Measurements from ENCODE around the gene ADORA2B. TPM values are rescaled to one million over a fixed set of nuclear protein-coding genes. Genes with fewer than 3 reads are reported as not detected.

The ADORA2B gene
- total and polyA plus RNA-seq, 2 experiments from 2014 or later = 3.3 to 7.9 TPM

- H3F3A ChIP-seq (replicated peaks; ENCODE audit: low read depth) = no peaks in the 10 kb centered on the region
- H3K36me3 ChIP-seq (ENCODE audit: insufficient read depth) = no peaks in the 10 kb centered on the region
- H3K9me2 ChIP-seq (ENCODE audit: insufficient read depth) = no peaks in the 10 kb centered on the region
- H3K4me1 Mint-ChIP-seq = peaks cover 25% of the 10 kb centered on the region
- no peak overlapping the region for H3K4me3 Mint-ChIP-seq
- TF ChIP-seq, protein P1, sequence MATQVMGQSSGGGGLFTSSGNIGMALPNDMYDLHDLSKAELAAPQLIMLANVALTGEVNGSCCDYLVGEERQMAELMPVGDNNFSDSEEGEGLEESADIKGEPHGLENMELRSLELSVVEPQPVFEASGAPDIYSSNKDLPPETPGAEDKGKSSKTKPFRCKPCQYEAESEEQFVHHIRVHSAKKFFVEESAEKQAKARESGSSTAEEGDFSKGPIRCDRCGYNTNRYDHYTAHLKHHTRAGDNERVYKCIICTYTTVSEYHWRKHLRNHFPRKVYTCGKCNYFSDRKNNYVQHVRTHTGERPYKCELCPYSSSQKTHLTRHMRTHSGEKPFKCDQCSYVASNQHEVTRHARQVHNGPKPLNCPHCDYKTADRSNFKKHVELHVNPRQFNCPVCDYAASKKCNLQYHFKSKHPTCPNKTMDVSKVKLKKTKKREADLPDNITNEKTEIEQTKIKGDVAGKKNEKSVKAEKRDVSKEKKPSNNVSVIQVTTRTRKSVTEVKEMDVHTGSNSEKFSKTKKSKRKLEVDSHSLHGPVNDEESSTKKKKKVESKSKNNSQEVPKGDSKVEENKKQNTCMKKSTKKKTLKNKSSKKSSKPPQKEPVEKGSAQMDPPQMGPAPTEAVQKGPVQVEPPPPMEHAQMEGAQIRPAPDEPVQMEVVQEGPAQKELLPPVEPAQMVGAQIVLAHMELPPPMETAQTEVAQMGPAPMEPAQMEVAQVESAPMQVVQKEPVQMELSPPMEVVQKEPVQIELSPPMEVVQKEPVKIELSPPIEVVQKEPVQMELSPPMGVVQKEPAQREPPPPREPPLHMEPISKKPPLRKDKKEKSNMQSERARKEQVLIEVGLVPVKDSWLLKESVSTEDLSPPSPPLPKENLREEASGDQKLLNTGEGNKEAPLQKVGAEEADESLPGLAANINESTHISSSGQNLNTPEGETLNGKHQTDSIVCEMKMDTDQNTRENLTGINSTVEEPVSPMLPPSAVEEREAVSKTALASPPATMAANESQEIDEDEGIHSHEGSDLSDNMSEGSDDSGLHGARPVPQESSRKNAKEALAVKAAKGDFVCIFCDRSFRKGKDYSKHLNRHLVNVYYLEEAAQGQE (IDR thresholded peaks at IDR 0.05; ENCODE audit: unreplicated experiment) = no peak
- TF ChIP-seq STAT1 (IDR thresholded peaks at IDR 0.05; ENCODE audit: unreplicated experiment) = no peak
- no peaks in the 10 kb centered on the region for H3K9me3 Mint-ChIP-seq
- DNase-seq (ENCODE audit: low spot score) (no peak), ATAC-seq (no peak)
- no peaks in the 10 kb centered on the region for H4K20me1 ChIP-seq (replicated peaks; ENCODE audit: insufficient read depth)
- no peak overlapping the region for H3K27ac ChIP-seq (ENCODE audit: low read depth)
- H3K27me3 ChIP-seq (ENCODE audit: insufficient read depth) = no peaks in the 10 kb centered on the region
- no peak overlapping the region for H2AFZ ChIP-seq
- no peak overlapping the region; the same call in 1 of the 2 replicates for H3K27ac Mint-ChIP-seq
- H3K4me3 ChIP-seq = no peak overlapping the region
- no peaks in the 10 kb centered on the region for H3K79me2 ChIP-seq (replicated peaks; ENCODE audit: insufficient read depth)
- peaks cover 3% of the 10 kb centered on the region; the same call in 2 of the 3 replicates for H3K36me3 Mint-ChIP-seq (ENCODE audit: low read depth)
- peaks cover 11% of the 10 kb centered on the region for H3K27me3 Mint-ChIP-seq (ENCODE audit: insufficient read depth, low read depth, poor library complexity)
- no peak overlapping the region for H3K4me2 ChIP-seq
- H3K4me1 ChIP-seq (ENCODE audit: insufficient read depth) = peaks cover 7% of the 10 kb centered on the region; the same call in 1 of the 2 replicates
Measured at GRCh38 chr17:15952916-15953790, 8.2 kb downstream of the ADORA2B start.

GRCh38 chr17:15954222-15954621, 9.3 kb downstream of the ADORA2B start:
- no peak for ATAC-seq
- peaks cover 7% of the 10 kb centered on the region; the same call in 1 of the 2 replicates for H3K4me1 ChIP-seq (ENCODE audit: insufficient read depth)
- H3K27me3 ChIP-seq (ENCODE audit: insufficient read depth) = no peaks in the 10 kb centered on the region
- no peaks in the 10 kb centered on the region for H3K36me3 ChIP-seq (ENCODE audit: insufficient read depth)
- no peaks in the 10 kb centered on the region for H3K9me2 ChIP-seq (ENCODE audit: insufficient read depth)
- no peaks in the 10 kb centered on the region for H3K9me3 Mint-ChIP-seq
- no peak overlapping the region for H3K27ac ChIP-seq (ENCODE audit: low read depth)
- H4K20me1 ChIP-seq (replicated peaks; ENCODE audit: insufficient read depth) = no peaks in the 10 kb centered on the region
- peaks cover 34% of the 10 kb centered on the region for H3K4me1 Mint-ChIP-seq
- H3K4me3 ChIP-seq = no peak overlapping the region
- H2AFZ ChIP-seq = no peak overlapping the region
- H3K4me3 Mint-ChIP-seq = no peak overlapping the region
- no peak overlapping the region for H3K27ac Mint-ChIP-seq
- no peak overlapping the region for H3K4me2 ChIP-seq
- no peaks in the 10 kb centered on the region for H3K79me2 ChIP-seq (replicated peaks; ENCODE audit: insufficient read depth)
- no peaks in the 10 kb centered on the region for H3F3A ChIP-seq (replicated peaks; ENCODE audit: low read depth)
- peaks cover 3% of the 10 kb centered on the region; the same call in 2 of the 3 replicates for H3K36me3 Mint-ChIP-seq (ENCODE audit: low read depth)
- peaks cover 11% of the 10 kb centered on the region for H3K27me3 Mint-ChIP-seq (ENCODE audit: insufficient read depth, low read depth, poor library complexity)
- DNase-seq (ENCODE audit: low spot score) = no peak
- no peak for TF ChIP-seq ZNF331 (CRISPR knock-in tag; IDR thresholded peaks at IDR 0.05; ENCODE audit: low read depth)
- TF ChIP-seq STAT1 (IDR thresholded peaks at IDR 0.05; ENCODE audit: unreplicated experiment) = no peak
- TF ChIP-seq, protein P2, sequence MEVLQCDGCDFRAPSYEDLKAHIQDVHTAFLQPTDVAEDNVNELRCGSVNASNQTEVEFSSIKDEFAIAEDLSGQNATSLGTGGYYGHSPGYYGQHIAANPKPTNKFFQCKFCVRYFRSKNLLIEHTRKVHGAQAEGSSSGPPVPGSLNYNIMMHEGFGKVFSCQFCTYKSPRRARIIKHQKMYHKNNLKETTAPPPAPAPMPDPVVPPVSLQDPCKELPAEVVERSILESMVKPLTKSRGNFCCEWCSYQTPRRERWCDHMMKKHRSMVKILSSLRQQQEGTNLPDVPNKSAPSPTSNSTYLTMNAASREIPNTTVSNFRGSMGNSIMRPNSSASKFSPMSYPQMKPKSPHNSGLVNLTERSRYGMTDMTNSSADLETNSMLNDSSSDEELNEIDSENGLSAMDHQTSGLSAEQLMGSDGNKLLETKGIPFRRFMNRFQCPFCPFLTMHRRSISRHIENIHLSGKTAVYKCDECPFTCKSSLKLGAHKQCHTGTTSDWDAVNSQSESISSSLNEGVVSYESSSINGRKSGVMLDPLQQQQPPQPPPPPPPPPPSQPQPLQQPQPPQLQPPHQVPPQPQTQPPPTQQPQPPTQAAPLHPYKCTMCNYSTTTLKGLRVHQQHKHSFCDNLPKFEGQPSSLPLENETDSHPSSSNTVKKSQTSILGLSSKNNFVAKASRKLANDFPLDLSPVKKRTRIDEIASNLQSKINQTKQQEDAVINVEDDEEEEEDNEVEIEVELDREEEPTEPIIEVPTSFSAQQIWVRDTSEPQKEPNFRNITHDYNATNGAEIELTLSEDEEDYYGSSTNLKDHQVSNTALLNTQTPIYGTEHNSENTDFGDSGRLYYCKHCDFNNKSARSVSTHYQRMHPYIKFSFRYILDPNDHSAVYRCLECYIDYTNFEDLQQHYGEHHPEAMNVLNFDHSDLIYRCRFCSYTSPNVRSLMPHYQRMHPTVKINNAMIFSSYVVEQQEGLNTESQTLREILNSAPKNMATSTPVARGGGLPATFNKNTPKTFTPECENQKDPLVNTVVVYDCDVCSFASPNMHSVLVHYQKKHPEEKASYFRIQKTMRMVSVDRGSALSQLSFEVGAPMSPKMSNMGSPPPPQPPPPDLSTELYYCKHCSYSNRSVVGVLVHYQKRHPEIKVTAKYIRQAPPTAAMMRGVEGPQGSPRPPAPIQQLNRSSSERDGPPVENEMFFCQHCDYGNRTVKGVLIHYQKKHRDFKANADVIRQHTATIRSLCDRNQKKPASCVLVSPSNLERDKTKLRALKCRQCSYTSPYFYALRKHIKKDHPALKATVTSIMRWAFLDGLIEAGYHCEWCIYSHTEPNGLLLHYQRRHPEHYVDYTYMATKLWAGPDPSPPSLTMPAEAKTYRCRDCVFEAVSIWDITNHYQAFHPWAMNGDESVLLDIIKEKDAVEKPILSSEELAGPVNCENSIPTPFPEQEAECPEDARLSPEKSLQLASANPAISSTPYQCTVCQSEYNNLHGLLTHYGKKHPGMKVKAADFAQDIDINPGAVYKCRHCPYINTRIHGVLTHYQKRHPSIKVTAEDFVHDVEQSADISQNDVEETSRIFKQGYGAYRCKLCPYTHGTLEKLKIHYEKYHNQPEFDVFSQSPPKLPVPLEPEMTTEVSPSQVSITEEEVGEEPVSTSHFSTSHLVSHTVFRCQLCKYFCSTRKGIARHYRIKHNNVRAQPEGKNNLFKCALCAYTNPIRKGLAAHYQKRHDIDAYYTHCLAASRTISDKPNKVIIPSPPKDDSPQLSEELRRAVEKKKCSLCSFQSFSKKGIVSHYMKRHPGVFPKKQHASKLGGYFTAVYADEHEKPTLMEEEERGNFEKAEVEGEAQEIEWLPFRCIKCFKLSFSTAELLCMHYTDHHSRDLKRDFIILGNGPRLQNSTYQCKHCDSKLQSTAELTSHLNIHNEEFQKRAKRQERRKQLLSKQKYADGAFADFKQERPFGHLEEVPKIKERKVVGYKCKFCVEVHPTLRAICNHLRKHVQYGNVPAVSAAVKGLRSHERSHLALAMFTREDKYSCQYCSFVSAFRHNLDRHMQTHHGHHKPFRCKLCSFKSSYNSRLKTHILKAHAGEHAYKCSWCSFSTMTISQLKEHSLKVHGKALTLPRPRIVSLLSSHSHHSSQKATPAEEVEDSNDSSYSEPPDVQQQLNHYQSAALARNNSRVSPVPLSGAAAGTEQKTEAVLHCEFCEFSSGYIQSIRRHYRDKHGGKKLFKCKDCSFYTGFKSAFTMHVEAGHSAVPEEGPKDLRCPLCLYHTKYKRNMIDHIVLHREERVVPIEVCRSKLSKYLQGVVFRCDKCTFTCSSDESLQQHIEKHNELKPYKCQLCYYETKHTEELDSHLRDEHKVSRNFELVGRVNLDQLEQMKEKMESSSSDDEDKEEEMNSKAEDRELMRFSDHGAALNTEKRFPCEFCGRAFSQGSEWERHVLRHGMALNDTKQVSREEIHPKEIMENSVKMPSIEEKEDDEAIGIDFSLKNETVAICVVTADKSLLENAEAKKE (CRISPR knock-in tag; IDR thresholded peaks at IDR 0.05) = no peak
- TF ChIP-seq NANOG (IDR thresholded peaks at IDR 0.05; ENCODE audit: borderline replicate concordance) = no peak
- no peak for TF ChIP-seq EZH2phosphoT487 (IDR thresholded peaks at IDR 0.05; ENCODE audit: unreplicated experiment)
- TF ChIP-seq, protein P3, sequence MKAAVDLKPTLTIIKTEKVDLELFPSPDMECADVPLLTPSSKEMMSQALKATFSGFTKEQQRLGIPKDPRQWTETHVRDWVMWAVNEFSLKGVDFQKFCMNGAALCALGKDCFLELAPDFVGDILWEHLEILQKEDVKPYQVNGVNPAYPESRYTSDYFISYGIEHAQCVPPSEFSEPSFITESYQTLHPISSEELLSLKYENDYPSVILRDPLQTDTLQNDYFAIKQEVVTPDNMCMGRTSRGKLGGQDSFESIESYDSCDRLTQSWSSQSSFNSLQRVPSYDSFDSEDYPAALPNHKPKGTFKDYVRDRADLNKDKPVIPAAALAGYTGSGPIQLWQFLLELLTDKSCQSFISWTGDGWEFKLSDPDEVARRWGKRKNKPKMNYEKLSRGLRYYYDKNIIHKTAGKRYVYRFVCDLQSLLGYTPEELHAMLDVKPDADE (IDR thresholded peaks at IDR 0.05) = no peak
- no peak for TF ChIP-seq JUNB (IDR thresholded peaks at IDR 0.05; ENCODE audit: unreplicated experiment)
- TF ChIP-seq EZH2 (IDR thresholded peaks at IDR 0.05; ENCODE audit: low read depth, unreplicated experiment) = no peak
